ENCODE data around the gene UBR3.
A peak's percentile ranks its signal among the peaks of the same experiment; 100 is the strongest.

UBR3 gene

GRCh38 chr2:169798397-169798717, 28.9 kb upstream of the UBR3 start:
- no peak for TF ChIP-seq SIN3A (IDR thresholded peaks at IDR 0.05; ENCODE audit: borderline replicate concordance, insufficient read depth, low read length)
- TF ChIP-seq TAF1 (IDR thresholded peaks at IDR 0.05; ENCODE audit: borderline replicate concordance, insufficient read depth, low read length), result no peak
- no peak for TF ChIP-seq POLR2AphosphoS5 (IDR thresholded peaks at IDR 0.05; ENCODE audit: low read depth, low read length)
- no peak for TF ChIP-seq REST (IDR thresholded peaks at IDR 0.05; ENCODE audit: insufficient read depth in 1 of 2, low read depth in 2 of 2, low read length in 2 of 2)
- no peak for TF ChIP-seq FOXP2 (optimal IDR thresholded peaks at IDR 0.05; ENCODE audit: borderline replicate concordance, extremely low read depth, extremely low read length, insufficient read depth)

GRCh38 chr2:169798718-169799592, 28.3 kb upstream of the UBR3 start, which contains the start of gene SSB:
Gene SSB (plus strand): TSS chr2:169798871. CDS start chr2:169800961, 2,090 bp downstream.
- peak; percentile 97 for TF ChIP-seq POLR2AphosphoS5 (IDR thresholded peaks at IDR 0.05; ENCODE audit: low read depth, low read length)
- peak; percentile 84 for TF ChIP-seq TAF1 (IDR thresholded peaks at IDR 0.05; ENCODE audit: borderline replicate concordance, insufficient read depth, low read length)
- TF ChIP-seq REST (IDR thresholded peaks at IDR 0.05; ENCODE audit: insufficient read depth in 1 of 2, low read depth in 2 of 2, low read length in 2 of 2), result no peak

- TF ChIP-seq FOXP2 (optimal IDR thresholded peaks at IDR 0.05; ENCODE audit: borderline replicate concordance, extremely low read depth, extremely low read length, insufficient read depth) (no peak), SIN3A (IDR thresholded peaks at IDR 0.05; ENCODE audit: borderline replicate concordance, insufficient read depth, low read length) (no peak), TAF1 (IDR thresholded peaks at IDR 0.05; ENCODE audit: borderline replicate concordance, insufficient read depth, low read length) (no peak), POLR2AphosphoS5 (IDR thresholded peaks at IDR 0.05; ENCODE audit: low read depth, low read length) (no peak), REST (IDR thresholded peaks at IDR 0.05; ENCODE audit: insufficient read depth in 1 of 2, low read depth in 2 of 2, low read length in 2 of 2) (no peak)
These were observed 23.8 kb upstream of the UBR3 start for GRCh38 chr2:169803480-169803879.

- TF ChIP-seq REST (IDR thresholded peaks at IDR 0.05; ENCODE audit: insufficient read depth in 1 of 2, low read depth in 2 of 2, low read length in 2 of 2) (no peak), SIN3A (IDR thresholded peaks at IDR 0.05; ENCODE audit: borderline replicate concordance, insufficient read depth, low read length) (no peak), POLR2AphosphoS5 (IDR thresholded peaks at IDR 0.05; ENCODE audit: low read depth, low read length) (no peak), FOXP2 (optimal IDR thresholded peaks at IDR 0.05; ENCODE audit: borderline replicate concordance, extremely low read depth, extremely low read length, insufficient read depth) (no peak), TAF1 (IDR thresholded peaks at IDR 0.05; ENCODE audit: borderline replicate concordance, insufficient read depth, low read length) (no peak)
These were observed 20.7 kb upstream of the UBR3 start for GRCh38 chr2:169806586-169806985.

Measured in PFSK-1 (cell line).